Urothelium cell line (cell line): ENCODE results near the gene NSD2.

Experiments used
- DNase-seq: peaks from one replicate; pipeline ENCODE4 v3.0.0; 2011; ENCODE audit warnings: low spot score, mixed read lengths
- FAIRE-seq: peaks from 2 replicates; lab custom pipeline; 2011; peaks lifted over from hg19 to GRCh38; lab: Jason Lieb, UNC

Gene NSD2

DNA sequence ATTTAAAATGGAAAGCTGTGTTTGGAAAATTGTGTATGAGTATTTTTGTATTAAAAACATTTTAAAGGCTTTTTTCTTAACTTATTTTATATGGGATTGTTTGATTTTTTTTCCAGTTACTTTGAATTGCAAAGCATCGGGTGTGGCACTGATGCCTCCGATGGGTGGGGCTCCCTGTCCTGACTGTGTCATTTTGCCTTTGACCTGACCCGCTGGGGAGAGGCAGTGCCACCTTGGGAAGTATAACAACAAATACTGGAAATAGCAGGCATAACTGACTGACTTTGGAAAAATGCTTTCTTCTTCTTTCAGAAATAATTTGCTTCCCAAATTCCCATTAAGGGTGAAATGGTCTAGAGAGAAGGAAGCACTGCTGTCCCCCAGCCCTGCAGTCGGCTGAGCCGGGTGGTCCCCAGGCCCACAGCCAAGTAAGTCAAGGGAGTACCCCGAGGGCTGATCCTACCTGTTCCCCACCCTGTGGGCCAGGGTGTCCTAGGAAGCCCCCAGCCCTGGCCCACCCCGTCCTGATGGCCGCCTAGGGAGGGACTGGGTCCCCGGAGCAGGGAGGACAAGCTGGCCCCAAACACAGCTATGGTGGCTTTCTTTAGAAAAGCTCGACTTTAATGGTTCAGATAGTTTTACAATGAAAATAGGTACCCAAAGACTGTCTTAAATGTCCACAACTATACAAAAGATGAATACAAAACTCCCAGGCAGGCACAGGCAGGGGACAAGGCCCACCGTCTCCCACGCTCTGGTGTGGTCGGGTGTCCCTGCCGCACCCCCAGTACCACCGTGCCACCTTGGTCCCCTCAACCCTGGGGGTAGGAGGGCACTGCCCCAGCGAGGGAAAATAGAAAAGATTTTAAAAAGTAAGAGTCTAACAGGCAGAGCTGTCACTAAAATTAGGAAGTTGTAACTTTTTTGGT lies 111.2 kb downstream of the NSD2 start:
- DNase-seq, result no peak
- FAIRE-seq, result no peak

DNA sequence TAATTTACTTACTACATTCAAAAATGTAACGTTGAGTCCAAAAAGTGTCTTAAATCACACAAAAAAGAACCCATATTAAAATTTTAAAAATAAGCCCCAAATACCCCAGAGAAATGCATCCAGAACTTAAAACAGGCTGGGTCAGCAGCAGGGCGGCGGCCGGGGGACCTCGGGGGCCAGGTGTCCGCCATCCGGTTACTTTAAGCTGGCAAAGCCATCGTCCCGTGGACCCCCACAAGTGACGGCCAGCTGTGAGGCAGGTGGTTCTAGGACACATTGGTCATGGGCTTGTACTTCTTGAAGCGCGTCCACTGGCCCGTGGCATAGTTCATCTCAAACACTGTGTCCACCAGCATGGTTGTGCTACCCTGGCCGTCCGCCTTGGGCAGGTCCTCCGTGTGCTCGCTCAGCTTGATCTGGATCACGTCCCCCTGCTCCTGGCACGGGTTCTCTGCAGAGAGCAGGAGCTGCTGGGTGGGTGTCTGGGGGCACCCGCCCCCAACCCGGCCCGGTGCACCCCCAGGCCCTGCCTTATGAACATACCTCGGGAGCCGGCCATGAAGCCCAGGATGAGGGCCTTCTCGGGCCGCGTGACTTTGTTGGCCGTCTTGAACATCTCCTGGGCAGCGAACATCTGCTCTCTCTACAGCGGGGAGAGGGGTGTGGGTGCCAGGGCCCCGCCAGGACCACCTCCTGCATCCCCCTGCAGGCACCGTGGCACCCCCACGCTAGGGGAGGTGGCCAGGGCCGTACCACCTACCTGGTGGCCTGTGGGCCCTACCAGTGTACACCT lies 112.1 kb downstream of the NSD2 start:
- DNase-seq, result no peak
- no peak for FAIRE-seq

DNA sequence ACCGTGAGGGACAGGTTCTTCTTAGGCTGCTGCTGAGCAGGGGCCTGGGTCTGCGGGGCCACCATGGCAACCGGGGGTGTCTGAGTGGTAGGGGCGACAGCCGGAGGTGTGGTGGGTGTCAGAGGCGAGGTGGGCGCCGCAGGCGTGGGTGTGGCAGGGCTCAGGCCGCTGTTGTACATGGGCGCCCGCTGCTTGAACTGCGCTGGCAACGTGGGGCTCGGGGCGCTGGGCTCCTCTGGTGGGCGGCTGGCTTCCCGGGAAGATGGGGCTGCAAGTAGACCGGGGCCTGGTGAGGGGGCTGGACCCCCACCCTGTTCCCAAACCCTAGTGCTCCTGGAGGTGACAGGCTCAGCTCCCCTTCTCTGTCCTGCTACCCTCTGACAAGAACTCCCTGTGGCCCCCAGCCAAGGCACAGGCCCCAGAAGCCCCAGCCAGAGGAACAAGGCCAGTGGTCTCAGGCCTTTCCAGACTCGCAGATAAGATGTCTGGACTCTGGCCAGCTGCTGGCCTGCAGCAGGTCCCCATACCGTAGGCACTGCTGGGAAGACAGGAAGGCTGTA lies 112.7 kb downstream of the NSD2 start:
- FAIRE-seq, result no peak

DNA sequence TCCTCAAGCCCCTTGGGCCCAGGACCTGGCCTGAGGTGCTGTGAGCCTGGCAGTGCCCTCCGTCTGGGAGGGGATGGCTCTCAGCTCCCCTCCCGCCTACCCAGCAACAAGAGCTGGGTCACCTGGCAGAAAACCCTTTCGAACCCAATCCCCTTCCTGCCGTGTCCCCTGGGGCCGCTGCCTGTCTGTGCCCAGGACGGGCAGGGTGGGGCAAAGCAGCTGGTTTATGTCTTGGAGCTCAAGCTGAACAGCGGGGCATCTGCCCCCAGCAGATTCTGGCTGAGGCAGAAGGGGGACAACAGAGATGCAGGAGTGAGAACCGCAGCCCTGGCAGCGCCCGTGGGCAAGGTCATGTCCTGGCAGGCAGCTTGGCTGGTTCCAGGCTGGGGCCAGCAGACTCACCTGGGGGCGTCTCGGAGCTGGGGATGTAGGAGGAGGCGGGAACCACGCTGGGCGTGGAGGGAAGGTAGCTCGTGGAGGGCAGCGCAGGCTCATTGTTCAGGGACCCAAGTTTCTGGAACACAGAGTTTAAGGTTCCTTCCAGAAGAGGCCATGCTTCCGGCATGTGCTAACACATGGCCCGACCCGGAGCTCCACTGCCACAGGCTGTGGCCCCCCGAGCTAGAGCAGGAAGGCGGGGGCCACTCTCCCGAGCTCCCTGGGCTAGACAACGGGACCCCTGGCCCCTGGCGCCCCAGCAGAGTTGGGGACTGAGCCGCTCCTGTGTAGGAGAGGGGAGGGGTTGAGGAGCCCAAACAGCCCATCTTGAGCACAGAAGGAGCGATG lies 113.4 kb downstream of the NSD2 start:
- no peak for FAIRE-seq
- no peak for DNase-seq

More for the DNA sequence above, 112.7 kb downstream of the NSD2 start:
- no peak for DNase-seq

DNA sequence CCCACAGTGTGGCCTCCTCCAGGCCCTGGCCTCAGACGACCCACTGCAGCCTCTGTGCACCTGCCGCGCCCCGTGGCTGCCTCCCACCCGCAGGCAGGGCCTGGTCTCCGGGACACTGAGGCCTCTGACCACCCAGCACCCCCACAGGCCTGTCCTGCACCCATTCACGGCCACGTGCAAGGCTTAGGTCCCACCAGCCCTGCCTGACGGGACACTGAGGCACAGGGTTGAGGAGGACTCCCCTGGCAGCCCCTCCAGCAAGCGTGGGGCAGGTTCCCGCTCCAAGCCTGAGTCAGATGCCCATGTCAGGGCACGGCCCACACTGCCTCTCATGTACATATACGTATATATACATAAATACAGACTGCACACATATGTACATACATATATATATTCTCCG lies 114.1 kb downstream of the NSD2 start:
- DNase-seq, result no peak
- FAIRE-seq, result no peak

DNA sequence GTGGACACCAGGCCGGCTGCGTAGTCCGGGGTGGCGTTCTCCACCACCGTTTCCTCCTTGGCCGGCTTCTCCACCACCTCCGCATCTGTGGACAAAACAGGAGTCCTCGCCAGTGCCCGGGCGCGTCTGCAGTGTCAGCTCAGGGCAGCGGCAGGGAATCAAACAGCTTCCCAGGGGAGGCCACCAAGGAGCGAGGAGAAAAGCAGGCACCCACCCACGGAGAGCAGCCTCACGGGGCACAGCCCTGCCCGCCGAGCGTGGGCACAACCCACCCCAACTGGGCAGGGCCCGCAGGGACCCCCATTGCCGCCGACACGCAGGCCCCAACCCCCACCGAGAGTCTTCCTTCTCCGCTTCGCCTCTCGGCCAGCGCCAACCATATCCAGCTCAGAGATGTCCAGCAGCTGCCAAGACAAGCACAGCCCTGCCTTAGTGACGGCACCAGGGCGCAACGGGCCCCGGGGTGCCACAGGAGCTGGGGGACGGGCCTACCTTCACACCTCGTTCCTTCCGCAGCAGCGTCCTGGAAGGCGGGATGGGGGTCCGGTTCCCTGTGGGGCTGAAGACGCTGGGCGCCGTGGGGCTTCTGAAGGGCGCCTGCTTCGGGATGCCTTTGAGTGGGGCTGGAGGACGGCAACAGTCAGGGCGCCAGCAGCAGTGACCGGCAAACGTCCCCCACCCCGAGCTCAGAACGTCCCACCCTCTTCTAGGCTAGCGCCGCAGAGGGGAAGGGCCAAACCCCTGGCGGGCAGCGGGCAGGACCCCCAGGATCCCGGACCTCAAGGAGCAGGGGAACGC lies 114.8 kb downstream of the NSD2 start:
- DNase-seq, result no peak
- no peak for FAIRE-seq

DNA sequence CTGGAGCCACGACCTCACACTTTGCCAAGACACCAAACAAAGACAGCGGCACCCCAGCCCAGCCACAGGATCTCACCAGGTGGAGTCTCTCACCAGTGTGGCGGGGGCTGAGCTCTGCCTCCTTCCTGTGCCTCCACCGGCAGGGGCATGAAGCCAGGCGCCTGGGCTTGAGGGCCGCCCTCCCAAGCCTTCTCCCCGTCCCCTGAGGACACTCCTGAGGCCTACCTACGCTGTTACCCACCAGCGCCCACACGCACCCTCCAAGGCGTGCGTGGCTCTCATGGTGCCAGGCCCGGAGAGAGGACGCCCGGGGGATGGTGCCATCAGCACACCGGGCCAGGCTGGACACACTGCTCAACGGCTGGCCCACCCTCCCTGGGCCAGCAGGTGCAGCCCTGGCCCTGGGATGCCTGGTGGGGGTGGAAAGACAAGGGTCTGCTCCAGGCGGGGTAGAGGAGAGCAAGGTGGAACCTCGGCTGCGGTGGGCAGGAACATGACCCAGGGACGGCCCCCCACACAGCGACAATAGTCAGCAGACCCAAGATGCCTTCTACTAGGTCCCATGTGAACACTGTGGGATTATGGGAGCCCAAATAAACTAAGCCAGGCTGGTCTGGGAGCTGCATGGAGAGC lies 115.5 kb downstream of the NSD2 start:
- no peak for DNase-seq
- FAIRE-seq, result no peak

DNA sequence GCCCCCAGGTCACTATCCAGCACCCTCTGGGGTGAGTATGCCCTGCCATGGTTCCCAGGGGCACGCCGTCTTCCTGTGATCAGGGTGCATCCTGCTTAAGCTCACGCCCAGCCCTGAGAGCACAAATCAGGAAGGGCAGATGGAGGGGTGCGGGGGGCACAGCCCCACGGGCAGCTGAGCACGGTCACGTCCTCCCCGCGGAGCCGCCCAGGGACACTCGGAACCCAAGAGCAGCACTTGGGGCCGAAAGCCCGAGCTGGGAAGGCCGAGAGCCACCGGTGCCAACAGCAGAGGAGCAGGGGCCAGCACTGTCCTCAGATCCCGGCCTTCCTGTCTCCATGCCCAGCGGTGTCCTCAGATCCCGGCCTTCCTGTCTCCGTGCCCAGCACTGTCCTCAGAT lies 116.1 kb downstream of the NSD2 start:
- FAIRE-seq, result no peak
- no peak for DNase-seq

DNA sequence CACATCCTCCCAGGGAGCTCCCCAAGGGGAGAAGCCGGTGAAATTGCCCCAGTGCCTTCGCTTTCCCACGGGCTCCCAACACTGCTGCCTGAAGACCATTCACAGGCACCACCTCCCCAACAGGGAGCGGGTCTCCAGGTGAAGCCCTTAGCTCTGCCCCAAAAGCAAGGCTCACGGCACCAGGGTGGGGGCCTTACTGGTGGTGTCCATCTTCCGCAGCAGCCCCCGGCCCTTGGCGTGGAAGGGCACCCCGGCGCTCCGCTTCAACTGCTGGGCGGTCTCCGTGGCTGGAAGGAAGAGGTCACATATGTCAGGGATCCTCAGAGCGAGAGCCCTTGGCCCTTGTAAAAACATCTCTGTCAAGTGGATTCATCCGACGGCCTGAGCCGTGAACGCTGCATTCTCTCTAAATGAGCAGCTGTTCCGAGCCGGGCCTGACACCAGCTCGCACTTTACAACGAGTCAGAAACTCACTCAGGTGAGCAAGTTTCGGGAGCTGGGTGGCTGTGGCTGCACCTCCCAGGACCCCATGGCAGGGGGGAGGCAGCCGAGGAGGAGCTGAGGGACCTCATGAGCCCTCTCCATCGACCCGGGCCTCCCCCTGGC lies 116.6 kb downstream of the NSD2 start:
- DNase-seq, result no peak
- no peak for FAIRE-seq

DNA sequence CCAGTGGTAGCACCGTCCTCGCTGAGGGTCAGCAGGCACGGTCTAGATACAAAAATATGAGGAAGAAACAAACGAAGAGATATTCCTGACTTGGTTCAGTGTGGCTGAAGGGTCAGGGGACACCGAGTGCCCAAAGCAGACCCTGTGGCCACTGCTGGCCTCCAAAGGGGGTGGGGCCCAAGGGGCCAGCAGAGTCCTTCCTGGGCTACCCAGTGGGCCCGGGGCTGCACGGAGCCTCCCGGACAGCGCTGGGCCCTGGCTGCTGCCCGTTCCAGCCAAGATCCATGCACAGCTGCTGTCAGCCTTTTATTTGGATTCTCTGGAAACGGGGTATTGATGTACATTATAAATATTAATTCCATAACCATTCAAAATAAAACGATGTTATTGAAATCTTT lies 117.1 kb downstream of the NSD2 start:
- FAIRE-seq (no peak), DNase-seq (no peak)

DNA sequence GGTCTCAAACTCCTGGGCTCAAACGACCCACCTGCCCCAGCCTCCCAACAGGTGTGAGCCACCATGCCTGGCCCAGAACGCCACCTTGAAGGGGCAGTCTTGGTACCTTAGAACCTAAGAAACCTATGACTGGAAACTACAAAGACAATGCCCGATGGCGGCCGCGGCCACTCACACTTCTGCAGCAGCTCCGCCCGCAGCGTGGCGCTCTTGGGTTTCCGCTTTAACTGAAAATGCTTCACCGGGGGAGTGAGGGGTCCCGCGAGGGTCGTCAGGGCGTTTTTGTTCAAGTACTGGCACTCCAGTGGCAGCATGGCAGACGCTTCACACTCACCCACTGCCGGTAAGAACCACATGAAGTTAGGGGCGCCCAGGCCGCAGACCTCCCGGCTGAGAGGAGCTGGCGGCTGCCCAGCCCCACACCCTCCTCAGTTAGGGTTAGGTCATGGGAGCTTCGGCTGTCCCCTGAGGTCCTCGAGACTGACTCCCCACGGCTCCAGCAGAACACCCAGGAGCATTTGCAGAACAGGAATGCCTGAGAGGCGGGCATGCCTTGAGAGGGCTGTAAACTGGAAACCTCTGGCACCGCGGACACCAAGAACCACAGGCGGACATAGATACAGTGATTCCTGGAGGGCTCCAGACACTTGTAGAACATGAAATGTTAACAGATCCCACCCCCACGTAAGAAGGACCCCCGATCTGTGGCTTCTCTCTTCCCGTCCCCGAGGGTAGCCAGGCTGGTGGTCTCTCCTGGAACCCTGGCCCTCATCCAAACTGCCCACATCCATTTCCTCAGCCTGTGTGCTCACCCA lies 118.5 kb downstream of the NSD2 start:
- FAIRE-seq (no peak), DNase-seq (no peak)

DNA sequence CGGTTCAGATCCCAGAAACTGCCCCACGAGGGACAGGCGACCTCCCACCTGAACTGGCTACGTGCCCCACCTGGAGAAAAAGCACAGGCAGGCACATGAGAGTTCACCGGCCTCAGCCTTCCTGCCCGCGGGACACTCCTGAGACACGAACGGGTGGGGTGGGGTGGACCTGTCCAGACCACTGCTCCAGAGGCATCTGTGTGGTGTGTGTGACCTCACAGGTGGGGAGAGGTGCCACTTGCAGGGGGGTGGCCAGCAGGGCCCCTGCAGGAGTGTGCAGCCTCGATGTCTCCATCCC lies 119.1 kb downstream of the NSD2 start:
- no peak for DNase-seq
- no peak for FAIRE-seq

DNA sequence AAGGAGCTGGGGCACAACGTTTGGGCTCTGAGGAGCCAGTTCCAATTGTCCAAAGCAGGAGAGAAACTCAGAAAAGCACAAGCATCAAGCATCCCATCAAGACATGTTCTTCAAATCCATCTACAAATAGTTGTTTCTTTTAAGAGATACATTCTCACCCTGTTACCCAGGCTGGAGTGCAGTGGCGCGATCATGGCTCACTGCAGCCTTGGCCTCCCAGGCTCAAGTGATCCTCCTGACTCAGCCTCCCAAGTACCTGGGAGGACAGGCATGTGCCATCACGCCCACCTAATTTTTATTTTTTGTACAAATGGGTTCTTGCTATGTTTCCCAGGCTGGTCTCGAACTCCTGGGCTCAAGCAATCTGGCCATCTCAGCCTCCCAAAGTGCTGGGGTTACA lies 119.5 kb downstream of the NSD2 start:
- DNase-seq (no peak), FAIRE-seq (no peak)

DNA sequence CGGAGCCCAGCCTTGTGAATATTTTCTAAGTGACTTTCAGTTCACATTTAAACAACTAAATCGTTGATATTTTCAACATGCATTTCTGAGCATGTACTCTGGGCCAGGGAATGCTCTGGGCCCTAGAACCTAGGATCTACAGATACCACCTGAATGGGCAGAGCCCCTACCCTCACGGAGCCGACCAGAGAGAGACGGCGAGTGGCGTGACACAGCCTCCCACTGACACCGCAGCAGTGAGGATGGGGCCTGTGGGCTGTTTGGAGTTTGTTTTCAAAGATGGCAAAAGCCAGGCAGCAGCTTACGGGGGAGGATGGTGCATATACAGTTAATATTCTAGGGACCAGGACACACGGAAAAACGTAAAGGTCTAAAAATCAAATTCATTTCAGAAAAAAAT lies 119.9 kb downstream of the NSD2 start:
- DNase-seq (no peak), FAIRE-seq (no peak)

DNA sequence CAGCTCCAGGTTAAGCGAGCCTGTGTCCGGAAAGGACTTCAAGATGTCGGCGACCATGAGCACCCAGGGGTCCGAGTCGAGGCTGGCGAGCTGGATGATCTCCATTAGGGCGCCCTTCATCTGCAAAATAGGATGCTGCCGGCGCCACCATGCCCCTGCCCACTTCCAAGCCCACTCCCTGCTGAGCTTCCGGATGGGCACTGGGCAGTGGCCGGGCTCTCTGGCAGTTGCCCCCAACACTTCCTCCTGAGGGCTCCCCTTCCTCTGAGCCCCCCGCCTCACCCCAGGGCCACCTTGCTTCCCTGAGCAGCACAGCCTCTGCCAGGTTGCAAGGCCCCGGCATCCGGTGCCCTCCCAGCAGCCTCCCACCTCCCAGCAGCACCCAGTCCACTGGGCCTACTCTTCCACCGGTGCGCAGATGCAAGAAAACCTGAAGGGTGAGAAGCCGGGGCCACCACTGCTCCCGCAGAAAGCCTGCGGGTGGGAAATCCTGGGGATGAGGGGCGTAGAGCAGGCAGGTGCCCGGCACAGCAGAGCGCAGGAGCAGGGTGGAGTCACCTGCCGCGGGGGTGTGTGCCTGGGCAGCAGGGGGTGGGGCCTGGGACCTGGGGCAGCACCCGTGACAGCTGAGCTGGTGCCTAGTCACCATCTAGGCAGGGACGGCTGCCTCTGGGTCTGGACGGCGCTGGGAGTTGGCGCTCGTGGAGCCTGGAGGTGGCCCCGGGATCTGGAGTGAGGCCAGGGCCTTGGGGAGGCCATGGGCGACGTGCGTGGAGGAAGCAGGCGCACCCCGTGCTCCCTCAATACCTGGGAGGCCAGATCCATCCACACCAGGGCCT lies 120.6 kb downstream of the NSD2 start:
- FAIRE-seq (no peak), DNase-seq (no peak)

DNA sequence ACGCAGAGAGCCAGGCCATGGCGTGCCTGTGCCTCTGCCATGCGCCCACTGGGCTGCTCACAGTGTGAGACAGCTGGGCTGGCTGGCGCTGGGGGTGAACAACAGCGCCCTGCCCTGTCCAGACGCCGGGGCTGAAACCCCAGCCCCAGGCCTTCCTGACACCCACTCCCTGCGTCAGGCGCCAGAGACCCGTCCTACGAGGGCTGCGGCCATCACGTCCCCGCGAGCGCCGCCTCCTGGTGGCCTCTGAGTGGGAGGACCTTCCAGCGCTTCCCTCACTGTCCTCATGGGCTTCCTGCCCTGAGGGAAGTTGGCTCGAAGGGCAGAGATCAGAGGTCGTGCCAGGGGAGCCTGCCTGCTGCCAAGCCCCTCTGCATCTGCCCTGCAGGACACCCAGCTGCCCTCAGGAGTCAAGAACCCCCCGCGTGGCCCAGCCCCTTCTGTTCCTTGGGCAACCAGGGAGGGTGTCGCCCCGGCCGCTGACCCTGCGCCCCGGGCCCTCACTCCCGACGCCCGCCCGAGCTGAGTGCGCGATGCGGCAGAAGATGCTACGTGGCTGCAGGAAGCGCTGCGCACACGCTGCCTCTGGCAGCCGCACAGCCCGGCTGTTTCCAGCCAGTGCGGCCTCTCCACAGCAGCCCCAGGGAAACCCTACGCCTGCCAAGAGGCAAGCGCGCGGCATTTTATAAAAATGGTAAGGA lies 121.4 kb downstream of the NSD2 start:
- FAIRE-seq (no peak), DNase-seq (no peak)

DNA sequence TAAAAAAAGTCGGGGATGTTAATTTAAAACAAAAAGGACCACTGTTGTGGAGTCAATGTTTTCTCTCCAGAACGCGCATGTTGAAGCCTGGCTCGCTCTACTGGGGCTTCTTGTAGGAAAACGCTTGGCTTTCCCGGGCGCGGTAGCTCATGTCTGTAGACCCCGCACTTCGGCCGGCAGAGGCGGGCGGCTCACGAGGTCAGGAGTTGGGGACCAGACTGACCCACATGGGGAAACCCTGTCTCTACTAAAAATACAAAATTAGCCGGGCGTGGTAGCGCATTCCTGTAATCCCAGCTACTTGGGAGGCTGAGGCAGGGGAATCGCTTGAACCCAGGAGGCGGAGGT lies 122.0 kb downstream of the NSD2 start:
- DNase-seq (no peak), FAIRE-seq (no peak)
